Aorta (tissue), 5 donors: ENCODE measurements around the gene VASP. TPM values are rescaled to one million over a fixed set of nuclear protein-coding genes. Genes with fewer than 3 reads are reported as not detected.

Source experiments
- ATAC-seq: fragments of 200-7000 bp; cut with Tn5 transposase; one replicate; pipeline ENCODE4 v1.9.1; 2022; ENCODE audit warnings: moderate library complexity; ENCODE audit not compliant: low FRiP score
- DNase-seq, 2 donors: peaks; one replicate each; pipeline ENCODE4 v3.0.0-alpha.2; 2020
- H3K27ac ChIP-seq, 2 donors: one replicate each; pipeline ENCODE4 v1.5.1; 2013; ENCODE audit warnings: low read length in 2 of 2, mild to moderate bottlenecking in 2 of 2, moderate library complexity in 2 of 2, control low read depth in 1 of 2, inconsistent platforms in 1 of 2, low read depth in 1 of 2
- H3K27me3 ChIP-seq, 2 donors: one replicate each; pipeline ENCODE4 v1.6.1; 2013; ENCODE audit warnings: control low read depth in 1 of 2, low read length in 1 of 2, mild to moderate bottlenecking in 1 of 2, moderate library complexity in 1 of 2; ENCODE audit not compliant: insufficient read depth in 2 of 2, control insufficient read depth in 1 of 2
- H3K36me3 ChIP-seq, 2 donors: one replicate each; pipeline ENCODE4 v1.6.1; 2013; ENCODE audit warnings: control low read depth in 1 of 2, low read length in 1 of 2, mild to moderate bottlenecking in 1 of 2; ENCODE audit not compliant: insufficient read depth in 2 of 2, control insufficient read depth in 1 of 2
- H3K4me1 ChIP-seq, 2 donors: one replicate each; pipeline ENCODE4 v1.6.1; 2013; ENCODE audit warnings: low read length in 2 of 2, control low read depth in 1 of 2, mild to moderate bottlenecking in 1 of 2, moderate library complexity in 1 of 2; ENCODE audit not compliant: insufficient read depth in 2 of 2, control insufficient read depth in 1 of 2
- H3K4me3 ChIP-seq, 2 donors: one replicate each; pipeline ENCODE4 v1.5.1; 2013; ENCODE audit warnings: low read length in 2 of 2, control low read depth in 1 of 2, mild to moderate bottlenecking in 1 of 2
- H3K9me3 ChIP-seq: one replicate; pipeline ENCODE4 v1.6.1; 2013; ENCODE audit warnings: mild to moderate bottlenecking, low read length; ENCODE audit not compliant: control insufficient read depth
- WGBS, 2 donors: extraction: QIAGEN DNeasy Blood & Tissue Kit; methylation state at CpG; one replicate each; pipeline ENCODE4 v1.1.7; 2013; 5-methylcytosine and 5-hydroxymethylcytosine counted together
- intact Hi-C, 2 donors: fragments of 100-400 bp; cut with DNase I; formaldehyde crosslinking; loops; one replicate each; pipeline versions ENCODE4 v1.14.2 to v1.15.0; 2022
- polyA plus RNA-seq, 2 donors: library from polyadenylated mRNA; stranded (reverse); fragments of 200-250 nt; gene quantifications; one replicate each; pipeline ENCODE4 v1.2.3, GENCODE V29; 2013
- total RNA-seq, 2 donors: library from RNA; stranded (reverse); fragmentation: NEBNext Ultra II Directional; extraction: Animal tissue kit (Norgen Biotek cat#: 25700); gene quantifications; one replicate each; pipeline ENCODE4 v1.2.1, GENCODE V29; 2021
- donor health status: healthy with polysubstance abuse.
- donor health status: Bipolar disorder and iron deficiency.
- donor health status: DM: no; HTN: no; CAD: no.
- donor health status: DM: no; HTN: no; CAD: no.
- donor health status: DM: yes; HTN: yes; CAD: no.

The VASP gene
- total and polyA plus RNA-seq, 4 donors = 56.0 to 192 (median 91.2) TPM

- ATAC-seq = peak; percentile 47
- peak in 1 of 2 donors; percentile 76 for DNase-seq
- Histone ChIP-seq H3K27ac (no peak overlapping the region), H3K36me3 (peaks cover 0 to 6% of the 10 kb centered on the region in 2 donors), H3K4me1 (no peaks in the 10 kb centered on the region), H3K27me3 (no peaks in the 10 kb centered on the region), H3K4me3 (no peak overlapping the region), H3K9me3 (no peaks in the 10 kb centered on the region)
- WGBS, 2 donors = 86% methylated on average over 10 of the region's 10 CpGs
- intact Hi-C loops = no loop called here
Measured at GRCh38 chr19:45515081-45515624, 7.9 kb downstream of the VASP start.

DNA sequence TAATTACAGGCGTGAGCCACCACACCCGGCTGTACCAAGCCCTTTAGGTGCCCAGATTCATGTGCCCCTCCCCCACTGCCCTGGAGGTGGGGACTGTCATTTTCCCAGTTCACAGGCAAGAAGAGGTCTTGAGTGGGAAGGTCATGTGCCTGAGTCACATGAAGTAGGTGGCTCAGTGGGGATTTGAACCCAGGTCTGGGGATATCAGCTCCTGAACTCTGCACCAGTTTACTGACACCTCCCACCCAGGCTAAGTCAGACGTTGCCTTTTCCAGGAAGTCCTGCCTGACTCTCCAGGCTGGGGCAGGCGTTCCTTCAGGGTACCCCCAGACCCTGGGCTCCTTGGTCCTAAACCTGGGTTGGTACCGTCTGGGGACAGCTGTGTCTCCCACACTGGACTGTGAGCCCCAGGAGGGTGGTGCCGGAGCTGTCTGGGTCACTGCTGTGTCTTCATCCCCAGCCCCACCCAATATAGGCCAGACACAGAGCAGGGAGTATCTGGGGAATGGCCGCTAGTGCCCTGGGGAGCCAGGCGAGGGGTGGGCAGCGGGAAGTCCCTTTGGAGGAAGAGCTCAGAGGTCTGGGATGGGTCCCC is 8.6 kb downstream of the VASP start:
- DNase-seq (no peak), ATAC-seq (no peak)
- 78 to 81% methylated on average over 9 of the region's 9 CpGs for WGBS, 2 donors
- Histone ChIP-seq H3K4me3 (no peak overlapping the region), H3K27ac (no peak overlapping the region), H3K9me3 (no peaks in the 10 kb centered on the region), H3K36me3 (peaks cover 0 to 6% of the 10 kb centered on the region in 2 donors), H3K27me3 (no peaks in the 10 kb centered on the region), H3K4me1 (no peaks in the 10 kb centered on the region)
- intact Hi-C loops = no loop called here

DNA sequence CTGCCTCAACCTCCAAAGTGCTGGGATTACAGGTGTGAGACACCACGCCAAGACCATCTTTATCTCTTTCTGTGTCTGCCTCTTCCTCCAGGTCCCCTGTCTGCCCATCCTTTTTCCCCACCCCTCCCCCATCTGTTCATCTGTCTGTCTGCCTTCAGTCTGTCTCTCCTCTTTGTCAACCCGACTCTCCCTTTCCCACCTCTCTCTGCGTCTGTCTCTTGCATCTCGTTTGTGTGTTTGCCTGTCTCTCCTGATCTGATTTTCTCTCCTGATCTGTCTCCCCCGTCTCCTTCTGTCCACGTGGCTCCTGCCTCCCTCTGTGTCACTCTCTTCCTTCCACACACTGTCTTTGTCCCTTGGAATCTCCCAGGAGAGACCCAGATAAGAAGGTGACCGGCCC is 10.0 kb downstream of the VASP start:
- H3K27me3 ChIP-seq = no peaks in the 10 kb centered on the region
- peaks cover 0 to 9% of the 10 kb centered on the region in 2 donors for H3K36me3 ChIP-seq
- no peaks in the 10 kb centered on the region for H3K4me1 ChIP-seq
- H3K9me3 ChIP-seq = no peaks in the 10 kb centered on the region
- 69% methylated on average over 7 of the region's 7 CpGs for WGBS, 2 donors
- no peak overlapping the region for H3K27ac ChIP-seq
- H3K4me3 ChIP-seq = no peak overlapping the region
- no peak for DNase-seq
- intact Hi-C loops = no loop called here
- ATAC-seq = no peak

DNA sequence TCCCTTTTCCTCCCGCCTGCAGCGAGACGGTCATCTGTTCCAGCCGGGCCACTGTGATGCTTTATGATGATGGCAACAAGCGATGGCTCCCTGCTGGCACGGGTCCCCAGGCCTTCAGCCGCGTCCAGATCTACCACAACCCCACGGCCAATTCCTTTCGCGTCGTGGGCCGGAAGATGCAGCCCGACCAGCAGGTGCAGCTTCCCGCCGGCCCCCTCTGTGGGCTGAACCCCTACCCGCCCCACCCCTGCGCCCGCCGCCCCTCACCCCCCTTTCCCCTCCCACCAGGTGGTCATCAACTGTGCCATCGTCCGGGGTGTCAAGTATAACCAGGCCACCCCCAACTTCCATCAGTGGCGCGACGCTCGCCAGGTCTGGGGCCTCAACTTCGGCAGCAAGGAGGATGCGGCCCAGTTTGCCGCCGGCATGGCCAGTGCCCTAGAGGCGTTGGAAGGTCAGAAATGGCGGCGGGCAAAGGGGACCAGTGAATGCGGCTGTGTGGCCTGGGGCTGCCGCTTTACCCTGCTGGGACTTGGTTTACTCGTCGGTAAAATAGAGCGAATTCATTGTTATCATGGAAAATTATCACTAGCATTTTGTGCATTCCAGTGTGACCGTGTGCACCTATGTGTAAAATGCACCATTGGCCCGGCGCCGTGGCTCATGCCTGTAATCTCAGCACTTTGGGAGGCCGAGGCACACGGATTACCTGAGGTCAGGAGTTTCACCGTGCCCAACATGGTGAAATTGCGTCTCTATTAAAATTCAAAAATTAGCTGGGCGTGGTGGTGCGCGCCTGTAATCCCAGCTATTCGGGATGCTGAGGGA is 10.6 kb downstream of the VASP start:
- H3K4me1 ChIP-seq = no peaks in the 10 kb centered on the region
- DNase-seq = no peak
- no peak overlapping the region for H3K27ac ChIP-seq
- intact Hi-C loops = no loop called here
- H3K36me3 ChIP-seq = peaks cover 0 to 9% of the 10 kb centered on the region in 2 donors
- H3K9me3 ChIP-seq = no peaks in the 10 kb centered on the region
- WGBS, 2 donors = 88% methylated on average over 45 to 50 of the region's 50 CpGs
- ATAC-seq = no peak
- H3K4me3 ChIP-seq = no peak overlapping the region
- no peaks in the 10 kb centered on the region for H3K27me3 ChIP-seq

DNA sequence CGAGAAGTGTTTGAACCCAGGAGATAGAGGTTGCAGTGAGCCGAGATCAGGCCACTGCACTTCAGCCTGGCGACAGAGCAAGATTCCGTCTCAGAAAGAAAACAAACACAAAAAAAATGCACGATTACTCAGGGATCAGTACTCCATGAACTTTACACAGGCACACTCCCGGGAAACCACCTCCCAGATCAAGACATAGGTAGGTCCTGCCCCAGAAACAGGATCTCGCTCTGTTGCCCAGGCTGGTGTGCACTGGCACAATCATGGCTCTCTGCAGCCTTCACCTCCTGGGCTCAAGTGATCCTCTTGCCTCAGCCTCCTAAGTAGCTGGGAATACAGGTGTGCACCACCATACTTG is 11.2 kb downstream of the VASP start:
- no peak for DNase-seq
- intact Hi-C loops = no loop called here
- whole genome bisulfite sequencing, 2 donors = 67 to 75% methylated on average over 7 of the region's 7 CpGs
- Histone ChIP-seq H3K4me1 (no peaks in the 10 kb centered on the region), H3K4me3 (no peak overlapping the region), H3K27ac (no peak overlapping the region), H3K27me3 (no peaks in the 10 kb centered on the region), H3K36me3 (peaks cover 0 to 9% of the 10 kb centered on the region in 2 donors), H3K9me3 (no peaks in the 10 kb centered on the region)
- ATAC-seq = no peak

DNA sequence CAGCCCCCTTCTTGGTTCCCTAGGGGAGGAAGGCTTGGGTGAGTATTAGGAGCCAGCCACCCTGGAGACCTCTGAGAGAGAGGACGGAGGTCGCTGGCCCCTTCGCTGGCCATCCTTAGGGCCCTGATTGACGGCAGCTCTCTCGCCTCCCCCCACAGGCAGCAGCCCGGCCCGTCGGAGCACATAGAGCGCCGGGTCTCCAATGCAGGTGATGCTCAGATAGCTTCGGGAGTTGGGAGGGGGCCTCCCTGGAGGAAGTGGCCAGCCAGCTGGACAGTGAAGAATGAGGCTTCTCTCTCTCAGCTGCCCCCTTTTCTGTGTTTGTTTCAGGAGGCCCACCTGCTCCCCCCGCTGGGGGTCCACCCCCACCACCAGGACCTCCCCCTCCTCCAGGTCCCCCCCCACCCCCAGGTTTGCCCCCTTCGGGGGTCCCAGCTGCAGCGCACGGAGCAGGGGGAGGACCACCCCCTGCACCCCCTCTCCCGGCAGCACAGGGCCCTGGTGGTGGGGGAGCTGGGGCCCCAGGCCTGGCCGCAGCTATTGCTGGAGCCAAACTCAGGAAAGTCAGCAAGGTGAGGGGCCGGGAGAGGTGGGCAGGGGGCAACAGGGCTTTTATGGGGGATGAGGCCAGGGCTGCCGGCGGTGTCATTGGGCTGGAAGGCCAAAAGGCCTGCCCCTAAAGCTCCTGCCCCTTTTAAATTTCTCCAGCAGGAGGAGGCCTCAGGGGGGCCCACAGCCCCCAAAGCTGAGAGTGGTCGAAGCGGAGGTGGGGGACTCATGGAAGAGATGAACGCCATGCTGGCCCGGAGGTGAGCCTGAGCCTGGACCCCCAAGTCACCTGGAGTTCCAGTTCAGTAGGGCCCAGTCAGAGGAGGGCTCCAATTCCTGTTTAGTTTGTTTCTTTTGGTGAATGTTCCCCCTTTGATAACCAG is 15.0 kb downstream of the VASP start:
- Histone ChIP-seq H3K4me3 (no peak overlapping the region), H3K9me3 (no peaks in the 10 kb centered on the region), H3K27me3 (no peaks in the 10 kb centered on the region), H3K27ac (no peak overlapping the region), H3K4me1 (no peaks in the 10 kb centered on the region), H3K36me3 (peaks cover 0 to 10% of the 10 kb centered on the region in 2 donors)
- DNase-seq (no peak), ATAC-seq (no peak)
- intact Hi-C loops = loop anchor here (2.0 to 5.0 kb wide), 3 partner anchors 55 to 121 kb away; no protein-coding TSS in a partner anchor
- WGBS, 2 donors = 79 to 87% methylated on average over 20 to 24 of the region's 24 CpGs

- WGBS, 2 donors = 70 to 71% methylated on average over 9 of the region's 9 CpGs
- Histone ChIP-seq H3K36me3 (peaks cover 0 to 5% of the 10 kb centered on the region in 2 donors), H3K4me1 (no peaks in the 10 kb centered on the region), H3K27me3 (no peaks in the 10 kb centered on the region), H3K27ac (no peak overlapping the region), H3K4me3 (no peak overlapping the region), H3K9me3 (no peaks in the 10 kb centered on the region)
- peak; percentile 94 for ATAC-seq
- intact Hi-C loops = loop anchor here (1.0 to 5.0 kb wide), 4 partner anchors 37 to 119 kb away; no protein-coding TSS in a partner anchor
- DNase-seq = peak; percentile 81 to 86
Measured at GRCh38 chr19:45523642-45524256, 16.5 kb downstream of the VASP start.

DNA sequence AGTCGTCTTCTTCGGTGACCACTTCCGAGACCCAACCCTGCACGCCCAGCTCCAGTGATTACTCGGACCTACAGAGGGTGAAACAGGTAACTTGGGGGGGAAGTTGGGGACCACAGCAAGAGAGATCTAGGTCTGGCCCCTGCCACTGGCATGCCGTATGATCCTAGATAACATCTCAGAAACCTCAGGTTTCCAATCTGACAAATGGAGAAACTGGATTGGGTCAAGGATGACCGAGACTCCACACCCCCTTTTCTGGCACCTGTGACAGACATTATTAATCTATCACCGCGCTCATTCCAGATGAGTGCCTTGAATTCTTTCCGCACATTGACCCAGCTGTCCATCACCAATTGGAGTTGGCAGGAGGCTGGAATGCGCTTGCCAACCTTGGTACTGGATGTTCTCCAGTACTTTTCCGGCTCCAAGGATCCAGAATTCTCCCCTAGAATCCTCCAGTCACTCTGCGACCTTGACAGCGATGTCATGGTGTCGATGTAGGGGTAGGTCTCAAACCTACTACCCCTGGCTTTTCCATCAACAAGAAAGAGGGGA is 17.4 kb downstream of the VASP start:
- Histone ChIP-seq H3K9me3 (no peaks in the 10 kb centered on the region), H3K36me3 (peaks cover 0 to 5% of the 10 kb centered on the region in 2 donors), H3K27me3 (no peaks in the 10 kb centered on the region), H3K27ac (peak overlapping the region in 1 of 2 donors; percentile 22), H3K4me1 (no peaks in the 10 kb centered on the region), H3K4me3 (no peak overlapping the region)
- DNase-seq = no peak
- 56 to 59% methylated on average over 15 of the region's 15 CpGs for WGBS, 2 donors
- intact Hi-C loops = loop anchor here in 1 of 2 donors (5.0 kb wide), 1 partner anchor 53 kb away; no protein-coding TSS in a partner anchor
- ATAC-seq = no peak
